ENCODE measurements around the gene IL10RB.

The IL10RB gene

GRCh38 chr21:33330726-33331125 is 64.6 kb downstream of the IL10RB start:
- DNase-seq (ENCODE audit: low read depth, low spot score), result no peak

- no peak for DNase-seq (ENCODE audit: low read depth, low spot score)
These were observed 66.0 kb downstream of the IL10RB start for GRCh38 chr21:33332143-33332542.

- no peak for DNase-seq (ENCODE audit: low read depth, low spot score)
These were observed 68.0 kb downstream of the IL10RB start for GRCh38 chr21:33334191-33334590.

GRCh38 chr21:33334824-33335223 is 68.7 kb downstream of the IL10RB start:
- no peak for DNase-seq (ENCODE audit: low read depth, low spot score)

- DNase-seq (ENCODE audit: low read depth, low spot score), result no peak
These were observed 73.0 kb downstream of the IL10RB start for GRCh38 chr21:33339135-33339534.

GRCh38 chr21:33339918-33340317 is 73.8 kb downstream of the IL10RB start:
- DNase-seq (ENCODE audit: low read depth, low spot score), result no peak

- DNase-seq (ENCODE audit: low read depth, low spot score), result no peak
These were observed 79.6 kb downstream of the IL10RB start for GRCh38 chr21:33345751-33346238.
